K562 (cell line): ENCODE data around the gene DKK3. TPM values are rescaled to one million over a fixed set of nuclear protein-coding genes. Genes with fewer than 3 reads are reported as not detected.
"Not testable (repeated sequence)": the region's sequence is repeated elsewhere in the genome, so short reads cannot be mapped to it uniquely, and the experiment has no call there.

Experiments
- ATAC-seq: fragments of 200-7000 bp; cut with Tn5 transposase; 3 replicates; pipeline ENCODE4 v1.9.1; 2020; ENCODE audit warnings: moderate library complexity
- BruUV-seq: library from RNA; stranded (reverse); fragments of 400-500 nt; replicated peaks from 2 replicates; lab custom pipeline; 2021; lab: Mats Ljungman, UMichigan
- CTCF ChIA-PET: fragments of 300-600 bp; formaldehyde crosslinking; extraction: SDS; loops from one replicate; lab custom pipeline; 2021; ENCODE audit warnings: low intra/inter-chr PET ratio; lab: Yijun Ruan, JAX
- POLR2A ChIA-PET: fragments of 300-600, 350-650 bp; sonication (Branson Sonifier 250); formaldehyde crosslinking; extraction: SDS; loops from one replicate; lab custom pipeline; 2021; ENCODE audit warnings: antibody characterized with exemption, inconsistent platforms; lab: Yijun Ruan, JAX
- DNase-seq, 4 experiments: peaks; one replicate each; pipeline versions ENCODE4 v3.0.0 to v3.0.0-alpha.2; 2011 to 2018; ENCODE audit warnings: low spot score in 3 of 4, mixed read lengths in 3 of 4; ENCODE audit errors: extremely low read depth in 1 of 4
- FAIRE-seq: peaks from 2 replicates; lab custom pipeline; 2011; peaks lifted over from hg19 to GRCh38; lab: Jason Lieb, UNC
- H2AFZ ChIP-seq: 2 replicates; pipeline ENCODE4 v1.6.0; 2011; ENCODE audit warnings: low read depth, low read length, control low read depth, inconsistent platforms
- H3K27ac ChIP-seq: fragments of 200-600 bp; 3 replicates; pipeline ENCODE4 v1.8.0; 2011; ENCODE audit warnings: low read depth, mild to moderate bottlenecking, control low read depth, inconsistent platforms, low read length, moderate library complexity, mixed read lengths; ENCODE audit errors: extremely low read depth
- H3K27me3 ChIP-seq, 2 experiments: fragments of 300-600 bp in 1 of 2; 2 replicates in 1 of 2; 3 replicates in 1 of 2; pipeline versions ENCODE4 v1.6.0 to v1.8.0; 2011; ENCODE audit warnings: inconsistent platforms in 2 of 2, low read length in 2 of 2, mild to moderate bottlenecking in 1 of 2, mixed read lengths in 1 of 2, moderate library complexity in 1 of 2; ENCODE audit not compliant: control insufficient read depth in 2 of 2, insufficient read depth in 2 of 2
- H3K36me3 ChIP-seq: fragments of 300-600 bp; 3 replicates; pipeline ENCODE4 v1.8.0; 2011; ENCODE audit warnings: mild to moderate bottlenecking, low read length, inconsistent platforms; ENCODE audit not compliant: control insufficient read depth, insufficient read depth
- H3K4me1 ChIP-seq, 2 experiments: fragments of 200-600 bp in 1 of 2; replicated peaks in 1 of 2; 2 replicates in 1 of 2; 3 replicates in 1 of 2; pipeline versions ENCODE4 v1.5.1 to v1.8.0; 2011; ENCODE audit warnings: inconsistent platforms in 2 of 2, low read length in 2 of 2, mild to moderate bottlenecking in 1 of 2, mixed read lengths in 1 of 2, moderate library complexity in 1 of 2; ENCODE audit not compliant: control insufficient read depth in 2 of 2, insufficient read depth in 2 of 2
- H3K4me2 ChIP-seq: 2 replicates; pipeline ENCODE4 v1.6.1; 2011; ENCODE audit warnings: low read length, control low read depth, inconsistent platforms, mixed read lengths; ENCODE audit not compliant: insufficient read depth
- H3K4me3 ChIP-seq: fragments of 200-600 bp; sonication (generic), shearing (Covaris generic); 2 replicates; pipeline ENCODE4 v1.5.1; 2016; ENCODE audit warnings: control low read depth, inconsistent platforms
- H3K79me2 ChIP-seq: fragments of 200-600 bp; 3 replicates; pipeline ENCODE4 v1.8.0; 2011; ENCODE audit warnings: low read length, inconsistent platforms; ENCODE audit not compliant: control insufficient read depth, insufficient read depth
- H3K9ac ChIP-seq, 2 experiments: 2 replicates each; pipeline versions ENCODE4 v1.6.0 to v1.6.1; 2011; ENCODE audit warnings: low read depth in 2 of 2, low read length in 2 of 2, control low read depth in 1 of 2, inconsistent platforms in 1 of 2, mild to moderate bottlenecking in 1 of 2, mixed read lengths in 1 of 2; ENCODE audit not compliant: insufficient read depth in 1 of 2
- H3K9me1 ChIP-seq: one replicate; pipeline ENCODE4 v1.6.0; 2011; ENCODE audit warnings: inconsistent platforms, mild to moderate bottlenecking, low read length, moderate library complexity; ENCODE audit not compliant: control insufficient read depth, insufficient read depth
- H3K9me3 ChIP-seq: replicated peaks from 2 replicates; pipeline ENCODE4 v1.5.1; 2011; ENCODE audit warnings: low read depth, low read length, inconsistent platforms; ENCODE audit not compliant: control insufficient read depth, insufficient read depth
- H4K20me1 ChIP-seq: replicated peaks from 2 replicates; pipeline ENCODE4 v1.6.1; 2011; ENCODE audit warnings: low read length, inconsistent platforms, mixed read lengths; ENCODE audit not compliant: control insufficient read depth, insufficient read depth
- CHD2 ChIP-seq: IDR thresholded peaks from 2 replicates; pipeline ENCODE4 v1.6.1; 2011; ENCODE audit warnings: low read depth, low read length
- EP300 ChIP-seq: IDR thresholded peaks from 2 replicates; pipeline ENCODE4 v1.6.1; 2012; ENCODE audit warnings: low read length, improper control_type of control experiment
- KDM1A ChIP-seq, 2 experiments: fragments of 450-650 bp; IDR thresholded peaks; 2 replicates each; pipeline ENCODE4 v1.6.1; 2016; ENCODE audit warnings: mild to moderate bottlenecking in 2 of 2
- MEF2D ChIP-seq: conservative IDR thresholded peaks from 2 replicates; pipeline ENCODE4 v1.6.1; 2016; ENCODE audit warnings: low read depth, missing genetic modification characterization, missing compliant biosample characterization
- NR0B1 ChIP-seq: fragments of 450-650 bp; IDR thresholded peaks from one replicate; pipeline ENCODE4 v1.6.1; 2018; ENCODE audit warnings: mild to moderate bottlenecking, moderate library complexity; ENCODE audit not compliant: partially characterized antibody
- NR2F6 ChIP-seq: fragments of 450-650 bp; formaldehyde crosslinking; IDR thresholded peaks from 2 replicates; pipeline ENCODE4 v1.4.0; 2020; ENCODE audit warnings: mild to moderate bottlenecking
- PCBP1 ChIP-seq: fragments of 200-400 bp; formaldehyde crosslinking; IDR thresholded peaks from 2 replicates; pipeline ENCODE4 v1.6.1; 2018; ENCODE audit warnings: mild to moderate bottlenecking, low read depth, low read length; ENCODE audit not compliant: poor library complexity, severe bottlenecking
- POLR3A ChIP-seq: IDR thresholded peaks from 2 replicates; pipeline ENCODE4 v1.6.1; 2011; ENCODE audit warnings: borderline replicate concordance, mild to moderate bottlenecking, moderate library complexity; ENCODE audit not compliant: insufficient read length, insufficient read depth; ENCODE audit errors: extremely low read depth
- TCF7L2 ChIP-seq: fragments of 150-350 bp; IDR thresholded peaks from 2 replicates; pipeline ENCODE4 v1.6.1; 2016; ENCODE audit warnings: low read depth, mild to moderate bottlenecking, low read length, moderate library complexity
- ZNF174 ChIP-seq: fragments of 250-450 bp; sonication (Bioruptor Pico); IDR thresholded peaks from 2 replicates; pipeline ENCODE4 v1.4.0; 2020; ENCODE audit warnings: mild to moderate bottlenecking
- ZZZ3 ChIP-seq: fragments of 450-650 bp; IDR thresholded peaks from 2 replicates; pipeline ENCODE4 v1.6.1; 2016; ENCODE audit warnings: antibody characterized with exemption, mild to moderate bottlenecking, moderate library complexity
- WGBS: fragments of 100-300 bp; shearing (Covaris generic); methylation state at CpG from one replicate; pipeline ENCODE4 v1.1.6; 2016; ENCODE audit warnings: low coverage, mixed read lengths; ENCODE audit not compliant: insufficient coverage; ENCODE audit errors: missing lambda C conversion rate; 5-methylcytosine and 5-hydroxymethylcytosine counted together
- in situ Hi-C: fragments of 300-500 bp; cut with MboI; formaldehyde crosslinking; loops from 4 replicates; pipeline ENCODE4 v1.15.0; 2018; ENCODE audit warnings: inconsistent platforms, mixed read lengths
- intact Hi-C: fragments of 100-400 bp; cut with micrococcal nuclease; formaldehyde crosslinking; loops from 2 replicates; pipeline ENCODE4 v1.14.2; 2022
- polyA plus RNA-seq, 8 experiments: library from polyadenylated mRNA; depleted of rRNA in 4 of 8; stranded (reverse) in 5 of 8; unstranded in 3 of 8; fragments of >200 nt; fragmentation: Nextera tagmentation in 2 of 8; fragmentation: Illumina TruSeq in 1 of 8; extraction: Ambion mirVana in 2 of 8; extraction: Trizol in 1 of 8; gene quantifications; 2 replicates each; pipeline versions ENCODE4 v1.2.1 to v1.2.3, GENCODE V29; 2011 to 2014; ENCODE audit warnings: inconsistent platforms in 1 of 8, missing spikeins in 1 of 8
- total RNA-seq, 7 experiments: library from RNA; depleted of rRNA in 6 of 7; stranded (reverse); fragments of >200 nt in 6 of 7; fragmentation: Illumina TruSeq in 2 of 7; extraction: Trizol in 2 of 7; gene quantifications; 2 replicates each; pipeline versions ENCODE4 v1.2.1 to v1.2.3, GENCODE V29; 2011 to 2021; ENCODE audit warnings: low replicate concordance in 1 of 7
- TF ChIP-seq, protein P1 (sequence below): fragments of 450-650 bp; IDR thresholded peaks from 2 replicates; pipeline ENCODE4 v1.6.1; 2016
- TF ChIP-seq, protein P2 (sequence below): fragments of 450-650 bp; IDR thresholded peaks from 2 replicates; pipeline ENCODE4 v1.6.1; 2017; ENCODE audit warnings: antibody characterized with exemption

Gene DKK3
- total and polyA plus RNA-seq, 9 of the 15 experiments (the other 6 are each of a cell fraction or from before 2014, with no cell fraction given), result 0.14 to 0.85 (median 0.38) TPM; not detected in 6

DNA sequence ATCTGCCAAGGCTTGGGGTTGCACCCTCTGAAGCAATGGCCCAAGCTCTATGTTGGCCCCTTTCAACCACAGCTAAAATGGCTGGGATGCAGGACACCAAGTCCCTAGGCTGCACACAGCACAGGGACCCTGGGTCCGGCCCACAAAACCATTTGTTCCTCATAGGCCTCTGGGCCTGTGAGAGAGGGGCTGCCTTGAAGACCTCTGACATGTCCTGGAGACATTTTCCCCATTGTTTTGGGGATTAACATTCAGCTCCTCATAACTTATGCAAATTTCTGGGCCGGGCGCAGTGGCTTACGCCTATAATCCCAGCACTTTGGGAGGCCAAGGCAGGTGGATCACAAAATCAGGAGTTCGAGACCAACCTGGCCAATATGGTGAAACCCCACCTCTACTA, 32.3 kb upstream of the DKK3 start:
- H3K9me1 ChIP-seq, H4K20me1 ChIP-seq, ATAC-seq, H3K4me1 ChIP-seq, BruUV-seq, H3K36me3 ChIP-seq, POLR2A ChIA-PET, H3K9ac ChIP-seq, H3K4me2 ChIP-seq, H3K27ac ChIP-seq, H3K4me3 ChIP-seq, H3K79me2 ChIP-seq, H2AFZ ChIP-seq, in situ Hi-C loops, H3K9me3 ChIP-seq, FAIRE-seq, CTCF ChIA-PET, H3K27me3 ChIP-seq, DNase-seq: not testable (repeated sequence)
- 50% methylated on average over 5 of the region's 5 CpGs for WGBS
- intact Hi-C loops, result loop anchor here (5.0 to 10.0 kb wide), 3 partner anchors 48 to 1006 kb away; no protein-coding TSS in a partner anchor

- H3K4me3 ChIP-seq, result no peak overlapping the region
- peaks cover 5 to 7% of the 10 kb centered on the region in 2 experiments; a peak in 4 of 5 replicates for H3K27me3 ChIP-seq
- H3K4me2 ChIP-seq, result no peak overlapping the region
- no peak for FAIRE-seq
- no peaks in the 10 kb centered on the region for H3K9me1 ChIP-seq
- no peak overlapping the region for H2AFZ ChIP-seq
- no peak for ATAC-seq
- CTCF ChIA-PET, result no interaction called here
- H3K79me2 ChIP-seq, result no peaks in the 10 kb centered on the region
- peaks cover 5 to 9% of the 10 kb centered on the region in 2 experiments; a peak in 2 of 5 replicates for H3K4me1 ChIP-seq
- DNase-seq, result no peak
- intact Hi-C loops (no loop called here), in situ Hi-C loops (no loop called here)
- H3K36me3 ChIP-seq, result no peaks in the 10 kb centered on the region
- no peaks in the 10 kb centered on the region for H3K9me3 ChIP-seq
- BruUV-seq, result no TSS peak
- POLR2A ChIA-PET, result no interaction called here
- WGBS, result 0% methylated on average over 2 of the region's 2 CpGs
- H4K20me1 ChIP-seq, result no peaks in the 10 kb centered on the region
- H3K27ac ChIP-seq, result no peak overlapping the region
- H3K9ac ChIP-seq, result no peak overlapping the region
- TF ChIP-seq ZZZ3, result no peak
- no peak for TF ChIP-seq CHD2
- TF ChIP-seq, protein P1, sequence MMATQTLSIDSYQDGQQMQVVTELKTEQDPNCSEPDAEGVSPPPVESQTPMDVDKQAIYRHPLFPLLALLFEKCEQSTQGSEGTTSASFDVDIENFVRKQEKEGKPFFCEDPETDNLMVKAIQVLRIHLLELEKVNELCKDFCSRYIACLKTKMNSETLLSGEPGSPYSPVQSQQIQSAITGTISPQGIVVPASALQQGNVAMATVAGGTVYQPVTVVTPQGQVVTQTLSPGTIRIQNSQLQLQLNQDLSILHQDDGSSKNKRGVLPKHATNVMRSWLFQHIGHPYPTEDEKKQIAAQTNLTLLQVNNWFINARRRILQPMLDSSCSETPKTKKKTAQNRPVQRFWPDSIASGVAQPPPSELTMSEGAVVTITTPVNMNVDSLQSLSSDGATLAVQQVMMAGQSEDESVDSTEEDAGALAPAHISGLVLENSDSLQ, result no peak
- TF ChIP-seq NR0B1, result no peak
- no peak for TF ChIP-seq KDM1A (IDR thresholded peaks at IDR 0.05)
- TF ChIP-seq PCBP1, result no peak
- no peak for TF ChIP-seq EP300
- TF ChIP-seq NR2F6 (CRISPR knock-in tag), result no peak
- no peak for TF ChIP-seq POLR3A
- no peak for TF ChIP-seq TCF7L2
- no peak for TF ChIP-seq ZNF174 (CRISPR knock-in tag)
- TF ChIP-seq, protein P2, sequence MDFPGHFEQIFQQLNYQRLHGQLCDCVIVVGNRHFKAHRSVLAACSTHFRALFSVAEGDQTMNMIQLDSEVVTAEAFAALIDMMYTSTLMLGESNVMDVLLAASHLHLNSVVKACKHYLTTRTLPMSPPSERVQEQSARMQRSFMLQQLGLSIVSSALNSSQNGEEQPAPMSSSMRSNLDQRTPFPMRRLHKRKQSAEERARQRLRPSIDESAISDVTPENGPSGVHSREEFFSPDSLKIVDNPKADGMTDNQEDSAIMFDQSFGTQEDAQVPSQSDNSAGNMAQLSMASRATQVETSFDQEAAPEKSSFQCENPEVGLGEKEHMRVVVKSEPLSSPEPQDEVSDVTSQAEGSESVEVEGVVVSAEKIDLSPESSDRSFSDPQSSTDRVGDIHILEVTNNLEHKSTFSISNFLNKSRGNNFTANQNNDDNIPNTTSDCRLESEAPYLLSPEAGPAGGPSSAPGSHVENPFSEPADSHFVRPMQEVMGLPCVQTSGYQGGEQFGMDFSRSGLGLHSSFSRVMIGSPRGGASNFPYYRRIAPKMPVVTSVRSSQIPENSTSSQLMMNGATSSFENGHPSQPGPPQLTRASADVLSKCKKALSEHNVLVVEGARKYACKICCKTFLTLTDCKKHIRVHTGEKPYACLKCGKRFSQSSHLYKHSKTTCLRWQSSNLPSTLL, result no peak
- no peak for TF ChIP-seq MEF2D (tag)
Measured at GRCh38 chr11:12032968-12033367, 24.5 kb upstream of the DKK3 start.
